OCI-LY7 (cell line): ENCODE data around the gene TSHZ3. TPM values are rescaled to one million over a fixed set of nuclear protein-coding genes. Genes with fewer than 3 reads are reported as not detected.

ENCODE experiments used
- BruUV-seq: library from RNA; stranded (reverse); fragments of 400-500 nt; replicated peaks from 2 replicates; lab custom pipeline; 2021; lab: Mats Ljungman, UMichigan
- CTCF ChIA-PET: fragments of 300-600 bp; sonication (Branson Sonifier 250); formaldehyde crosslinking; loops from one replicate; lab custom pipeline; 2022; ENCODE audit warnings: antibody characterized with exemption; ENCODE audit not compliant: unreplicated experiment; lab: Charles Lee
- POLR2A ChIA-PET: fragments of 300-600 bp; sonication (Branson Sonifier 250); formaldehyde crosslinking; loops from one replicate; lab custom pipeline; 2022; ENCODE audit warnings: antibody characterized with exemption; lab: Charles Lee
- DNase-seq: peaks from one replicate; pipeline ENCODE4 v3.0.0-alpha.2; 2015; ENCODE audit warnings: low spot score
- H2AFZ ChIP-seq: fragments of 200-600 bp; sonication (generic), shearing (Covaris generic); 2 replicates; pipeline ENCODE4 v1.6.1; 2014; ENCODE audit warnings: mild to moderate bottlenecking, antibody characterized with exemption, low read length, moderate library complexity
- H3K27ac ChIP-seq: fragments of 200-600 bp; sonication (generic); 2 replicates; pipeline ENCODE4 v1.5.1; 2014; ENCODE audit warnings: mixed run types, low read depth, mild to moderate bottlenecking, moderate library complexity, low read length, inconsistent platforms; ENCODE audit not compliant: poor library complexity, severe bottlenecking
- H3K36me3 ChIP-seq: fragments of 200-600 bp; sonication (generic); 2 replicates; pipeline ENCODE4 v1.6.1; 2014; ENCODE audit warnings: mild to moderate bottlenecking, antibody characterized with exemption, low read length, moderate library complexity, mixed read lengths; ENCODE audit not compliant: insufficient read depth
- H3K4me1 ChIP-seq: fragments of 200-600 bp; sonication (generic); 2 replicates; pipeline ENCODE4 v1.5.1; 2014; ENCODE audit warnings: mild to moderate bottlenecking, low read length; ENCODE audit not compliant: insufficient read depth, poor library complexity, severe bottlenecking
- H3K4me2 ChIP-seq: fragments of 200-600 bp; sonication (generic); 2 replicates; pipeline ENCODE4 v1.6.1; 2014; ENCODE audit warnings: mild to moderate bottlenecking, low read length
- H3K4me3 ChIP-seq: fragments of 200-600 bp; sonication (generic); 2 replicates; pipeline ENCODE4 v1.5.1; 2014; ENCODE audit warnings: mild to moderate bottlenecking, low read depth, low read length; ENCODE audit not compliant: poor library complexity, severe bottlenecking
- H3K79me2 ChIP-seq: fragments of 200-600 bp; sonication (generic); 2 replicates; pipeline ENCODE4 v1.6.1; 2016; ENCODE audit warnings: low read depth, mild to moderate bottlenecking, low read length, moderate library complexity, mixed read lengths; ENCODE audit not compliant: insufficient read depth
- H3K9me2 ChIP-seq: fragments of 200-600 bp; sonication (generic); 2 replicates; pipeline ENCODE4 v1.6.1; 2016; ENCODE audit warnings: mild to moderate bottlenecking, low read length, mixed read lengths; ENCODE audit not compliant: insufficient read depth
- H3K9me3 ChIP-seq: fragments of 200-600 bp; sonication (generic); 2 replicates; pipeline ENCODE4 v1.6.1; 2014; ENCODE audit warnings: mild to moderate bottlenecking, mixed run types, low read length, mixed read lengths
- H4K20me1 ChIP-seq: fragments of 200-600 bp; sonication (generic); 2 replicates; pipeline ENCODE4 v1.6.1; 2014; ENCODE audit warnings: mild to moderate bottlenecking, antibody characterized with exemption, low read length, moderate library complexity, mixed read lengths; ENCODE audit not compliant: insufficient read depth
- EZH2phosphoT487 ChIP-seq: fragments of 200-600 bp; sonication (generic); IDR thresholded peaks from 2 replicates; pipeline ENCODE4 v1.6.1; 2018; ENCODE audit warnings: low read depth, borderline replicate concordance, mild to moderate bottlenecking, mixed run types, antibody characterized with exemption, low read length, moderate library complexity, mixed read lengths
- intact Hi-C: fragments of 100-400 bp; cut with micrococcal nuclease; formaldehyde crosslinking; loops from one replicate; pipeline ENCODE4 v1.10.0; 2022; ENCODE audit not compliant: unreplicated experiment
- total RNA-seq, 2 experiments: library from RNA; depleted of rRNA in 1 of 2; stranded (reverse); fragments of >200 nt in 1 of 2; shearing (Covaris generic) in 1 of 2; gene quantifications; 2 replicates each; pipeline ENCODE4 v1.2.3, GENCODE V29; 2014 to 2022
- TF ChIP-seq, protein P1 (sequence below): fragments of 200-600 bp; sonication (generic); conservative IDR thresholded peaks from 2 replicates; pipeline ENCODE4 v1.5.1; 2014; ENCODE audit warnings: mild to moderate bottlenecking, antibody characterized with exemption, low read length, moderate library complexity, mixed read lengths

The TSHZ3 gene
- total RNA-seq, 2 experiments from 2014 or later = not detected

DNA sequence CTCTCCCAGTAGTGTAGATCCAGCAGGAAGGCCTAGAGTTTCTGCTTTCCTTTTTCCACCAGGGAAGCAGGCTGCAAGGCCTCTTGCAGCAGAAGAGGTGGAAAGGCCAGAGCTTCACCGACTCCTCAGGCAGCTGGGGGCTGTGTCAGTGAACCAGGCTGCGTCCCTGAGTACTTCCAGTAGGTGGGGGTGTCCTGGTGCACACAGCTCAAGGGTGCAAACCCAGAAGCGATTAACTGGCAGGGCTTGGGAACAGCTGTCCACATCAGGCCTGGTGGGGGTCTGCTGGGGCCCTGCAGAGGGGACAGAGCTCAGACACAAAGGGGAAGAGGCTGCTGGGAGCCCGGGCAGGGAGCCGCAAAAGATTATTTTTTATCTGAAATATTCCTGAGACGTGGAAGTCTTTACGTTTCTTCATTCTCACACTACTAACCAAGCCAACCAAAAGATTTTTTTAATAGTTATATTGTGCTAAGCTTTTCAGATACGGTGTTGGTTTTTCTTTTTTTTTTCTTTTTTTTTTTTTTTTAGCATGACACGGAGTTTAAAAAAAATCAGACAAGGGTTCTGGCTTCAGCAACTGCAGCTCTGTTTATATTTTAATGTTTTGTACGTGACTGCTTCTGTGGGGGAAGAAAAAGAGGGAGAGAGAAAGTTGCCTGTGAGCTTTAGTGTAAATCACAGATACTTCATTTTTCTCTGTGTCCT, 11.0 kb downstream of the TSHZ3 start:
- Histone ChIP-seq H3K36me3 (no peaks in the 10 kb centered on the region), H4K20me1 (no peaks in the 10 kb centered on the region), H3K27ac (no peak overlapping the region), H2AFZ (peak overlapping the region; percentile 29; the same call in 1 of the 2 replicates), H3K4me3 (no peak overlapping the region), H3K79me2 (no peaks in the 10 kb centered on the region), H3K9me2 (no peaks in the 10 kb centered on the region), H3K4me2 (no peak overlapping the region), H3K9me3 (no peaks in the 10 kb centered on the region), H3K4me1 (peaks cover 41% of the 10 kb centered on the region)
- intact Hi-C loops = no loop called here
- TF ChIP-seq, protein P1, sequence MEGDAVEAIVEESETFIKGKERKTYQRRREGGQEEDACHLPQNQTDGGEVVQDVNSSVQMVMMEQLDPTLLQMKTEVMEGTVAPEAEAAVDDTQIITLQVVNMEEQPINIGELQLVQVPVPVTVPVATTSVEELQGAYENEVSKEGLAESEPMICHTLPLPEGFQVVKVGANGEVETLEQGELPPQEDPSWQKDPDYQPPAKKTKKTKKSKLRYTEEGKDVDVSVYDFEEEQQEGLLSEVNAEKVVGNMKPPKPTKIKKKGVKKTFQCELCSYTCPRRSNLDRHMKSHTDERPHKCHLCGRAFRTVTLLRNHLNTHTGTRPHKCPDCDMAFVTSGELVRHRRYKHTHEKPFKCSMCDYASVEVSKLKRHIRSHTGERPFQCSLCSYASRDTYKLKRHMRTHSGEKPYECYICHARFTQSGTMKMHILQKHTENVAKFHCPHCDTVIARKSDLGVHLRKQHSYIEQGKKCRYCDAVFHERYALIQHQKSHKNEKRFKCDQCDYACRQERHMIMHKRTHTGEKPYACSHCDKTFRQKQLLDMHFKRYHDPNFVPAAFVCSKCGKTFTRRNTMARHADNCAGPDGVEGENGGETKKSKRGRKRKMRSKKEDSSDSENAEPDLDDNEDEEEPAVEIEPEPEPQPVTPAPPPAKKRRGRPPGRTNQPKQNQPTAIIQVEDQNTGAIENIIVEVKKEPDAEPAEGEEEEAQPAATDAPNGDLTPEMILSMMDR = peak; percentile 72
- no peak for TF ChIP-seq EZH2phosphoT487
- no TSS peak for BruUV-seq
- peak; percentile 55 for DNase-seq
- CTCF ChIA-PET = no interaction called here
- POLR2A ChIA-PET = no interaction called here

DNA sequence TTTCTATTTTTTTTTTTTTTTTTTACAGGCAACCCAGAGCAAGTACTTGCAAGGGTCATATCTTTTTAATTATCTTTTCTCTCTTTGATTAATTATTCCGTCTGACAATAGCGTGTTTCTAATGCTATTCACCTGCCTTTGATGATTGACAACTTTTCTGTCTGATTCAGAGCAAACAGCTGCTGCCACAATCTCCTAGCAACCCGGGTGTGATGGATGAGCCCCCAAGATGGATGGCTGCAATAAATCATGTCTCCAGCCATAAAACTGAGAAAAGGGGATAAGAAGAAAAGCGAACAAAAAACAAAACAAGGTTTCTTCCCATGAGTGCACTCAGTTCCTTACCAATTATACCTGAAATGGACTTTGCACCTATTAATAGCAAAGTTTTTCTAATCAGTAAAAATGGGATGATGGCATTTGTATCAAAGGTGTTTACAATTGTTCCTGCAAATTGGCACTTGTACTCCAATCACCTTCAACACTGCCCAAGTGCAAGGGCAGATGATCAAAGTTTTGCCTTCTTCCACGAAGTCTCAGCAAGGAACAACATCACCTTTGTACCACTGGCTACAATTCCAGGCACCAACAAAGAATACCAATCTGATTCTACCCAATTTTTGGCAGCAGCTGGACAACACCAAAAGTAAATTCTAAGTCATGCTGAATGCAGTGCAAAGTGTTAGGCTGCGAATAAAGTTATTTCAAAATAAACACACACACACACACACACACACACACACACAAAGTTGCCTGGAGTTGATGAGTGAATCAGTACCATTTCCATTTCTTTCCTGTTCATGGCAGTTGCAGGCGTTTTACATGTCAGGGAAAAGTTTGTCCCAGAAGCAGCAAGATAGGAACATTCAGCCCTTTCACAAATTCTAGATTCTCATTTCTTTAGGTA, 12.0 kb downstream of the TSHZ3 start:
- ChIA-PET POLR2A (no interaction called here), CTCF (no interaction called here)
- Histone ChIP-seq H3K79me2 (no peaks in the 10 kb centered on the region), H2AFZ (0 out of 2 replicates have a peak overlapping the region, but pooled peaks have one; percentile 29), H3K4me2 (no peak overlapping the region), H3K4me3 (no peak overlapping the region), H3K9me3 (no peaks in the 10 kb centered on the region), H3K9me2 (no peaks in the 10 kb centered on the region), H4K20me1 (no peaks in the 10 kb centered on the region), H3K36me3 (no peaks in the 10 kb centered on the region), H3K27ac (no peak overlapping the region), H3K4me1 (peaks cover 41% of the 10 kb centered on the region)
- intact Hi-C loops = no loop called here
- TF ChIP-seq EZH2phosphoT487 = no peak
- TF ChIP-seq, protein P1 = no peak
- DNase-seq = no peak
- no TSS peak for BruUV-seq
